K562 (cell line): ENCODE results near the gene SMAD3. TPM values are rescaled to one million over a fixed set of nuclear protein-coding genes. Genes with fewer than 3 reads are reported as not detected.
A peak's percentile ranks its signal among the peaks of the same experiment; 100 is the strongest.

Source experiments
- ATAC-seq: fragments of 200-7000 bp; cut with Tn5 transposase; 3 replicates; pipeline ENCODE4 v1.9.1; 2020; ENCODE audit warnings: moderate library complexity
- BruUV-seq: library from RNA; stranded (reverse); fragments of 400-500 nt; replicated peaks from 2 replicates; lab custom pipeline; 2021; lab: Mats Ljungman, UMichigan
- CTCF ChIA-PET: fragments of 300-600 bp; formaldehyde crosslinking; extraction: SDS; loops from one replicate; lab custom pipeline; 2021; ENCODE audit warnings: low intra/inter-chr PET ratio; lab: Yijun Ruan, JAX
- POLR2A ChIA-PET: fragments of 300-600, 350-650 bp; sonication (Branson Sonifier 250); formaldehyde crosslinking; extraction: SDS; loops from one replicate; lab custom pipeline; 2021; ENCODE audit warnings: antibody characterized with exemption, inconsistent platforms; lab: Yijun Ruan, JAX
- DNase-seq, 4 experiments: peaks; one replicate each; pipeline versions ENCODE4 v3.0.0 to v3.0.0-alpha.2; 2011 to 2018; ENCODE audit warnings: low spot score in 3 of 4, mixed read lengths in 3 of 4; ENCODE audit errors: extremely low read depth in 1 of 4
- FAIRE-seq: peaks from 2 replicates; lab custom pipeline; 2011; peaks lifted over from hg19 to GRCh38; lab: Jason Lieb, UNC
- H2AFZ ChIP-seq: 2 replicates; pipeline ENCODE4 v1.6.0; 2011; ENCODE audit warnings: low read depth, low read length, control low read depth, inconsistent platforms
- H3K27ac ChIP-seq: fragments of 200-600 bp; 3 replicates; pipeline ENCODE4 v1.8.0; 2011; ENCODE audit warnings: low read depth, mild to moderate bottlenecking, control low read depth, inconsistent platforms, low read length, moderate library complexity, mixed read lengths; ENCODE audit errors: extremely low read depth
- H3K27me3 ChIP-seq, 2 experiments: fragments of 300-600 bp in 1 of 2; 2 replicates in 1 of 2; 3 replicates in 1 of 2; pipeline versions ENCODE4 v1.6.0 to v1.8.0; 2011; ENCODE audit warnings: inconsistent platforms in 2 of 2, low read length in 2 of 2, mild to moderate bottlenecking in 1 of 2, mixed read lengths in 1 of 2, moderate library complexity in 1 of 2; ENCODE audit not compliant: control insufficient read depth in 2 of 2, insufficient read depth in 2 of 2
- H3K36me3 ChIP-seq: fragments of 300-600 bp; 3 replicates; pipeline ENCODE4 v1.8.0; 2011; ENCODE audit warnings: mild to moderate bottlenecking, low read length, inconsistent platforms; ENCODE audit not compliant: control insufficient read depth, insufficient read depth
- H3K4me1 ChIP-seq, 2 experiments: fragments of 200-600 bp in 1 of 2; replicated peaks in 1 of 2; 2 replicates in 1 of 2; 3 replicates in 1 of 2; pipeline versions ENCODE4 v1.5.1 to v1.8.0; 2011; ENCODE audit warnings: inconsistent platforms in 2 of 2, low read length in 2 of 2, mild to moderate bottlenecking in 1 of 2, mixed read lengths in 1 of 2, moderate library complexity in 1 of 2; ENCODE audit not compliant: control insufficient read depth in 2 of 2, insufficient read depth in 2 of 2
- H3K4me2 ChIP-seq: 2 replicates; pipeline ENCODE4 v1.6.1; 2011; ENCODE audit warnings: low read length, control low read depth, inconsistent platforms, mixed read lengths; ENCODE audit not compliant: insufficient read depth
- H3K4me3 ChIP-seq: fragments of 200-600 bp; sonication (generic), shearing (Covaris generic); 2 replicates; pipeline ENCODE4 v1.5.1; 2016; ENCODE audit warnings: control low read depth, inconsistent platforms
- H3K79me2 ChIP-seq: fragments of 200-600 bp; 3 replicates; pipeline ENCODE4 v1.8.0; 2011; ENCODE audit warnings: low read length, inconsistent platforms; ENCODE audit not compliant: control insufficient read depth, insufficient read depth
- H3K9ac ChIP-seq, 2 experiments: 2 replicates each; pipeline versions ENCODE4 v1.6.0 to v1.6.1; 2011; ENCODE audit warnings: low read depth in 2 of 2, low read length in 2 of 2, control low read depth in 1 of 2, inconsistent platforms in 1 of 2, mild to moderate bottlenecking in 1 of 2, mixed read lengths in 1 of 2; ENCODE audit not compliant: insufficient read depth in 1 of 2
- H3K9me1 ChIP-seq: one replicate; pipeline ENCODE4 v1.6.0; 2011; ENCODE audit warnings: inconsistent platforms, mild to moderate bottlenecking, low read length, moderate library complexity; ENCODE audit not compliant: control insufficient read depth, insufficient read depth
- H3K9me3 ChIP-seq: replicated peaks from 2 replicates; pipeline ENCODE4 v1.5.1; 2011; ENCODE audit warnings: low read depth, low read length, inconsistent platforms; ENCODE audit not compliant: control insufficient read depth, insufficient read depth
- H4K20me1 ChIP-seq: replicated peaks from 2 replicates; pipeline ENCODE4 v1.6.1; 2011; ENCODE audit warnings: low read length, inconsistent platforms, mixed read lengths; ENCODE audit not compliant: control insufficient read depth, insufficient read depth
- BMI1 ChIP-seq: fragments of 150-350 bp; IDR thresholded peaks from 2 replicates; pipeline ENCODE4 v1.6.1; 2014; ENCODE audit warnings: low read length
- C11orf30 ChIP-seq: fragments of 450-650 bp; IDR thresholded peaks from 2 replicates; pipeline ENCODE4 v1.6.1; 2016; ENCODE audit warnings: low read depth, mild to moderate bottlenecking
- CREB1 ChIP-seq, 2 experiments: sonication (generic) in 1 of 2; formaldehyde crosslinking in 1 of 2; IDR thresholded peaks; 2 replicates each; pipeline versions ENCODE4 v1.6.1 to v1.8.0; 2012 to 2022; ENCODE audit warnings: inconsistent platforms in 1 of 2, mild to moderate bottlenecking in 1 of 2, missing genetic modification reagents in 1 of 2, moderate library complexity in 1 of 2
- FOXM1 ChIP-seq, 2 experiments: fragments of 450-650 bp in 1 of 2; sonication (generic) in 1 of 2; formaldehyde crosslinking in 1 of 2; IDR thresholded peaks; 2 replicates each; pipeline versions ENCODE4 v1.6.1 to v1.9.0; 2017 to 2022; ENCODE audit warnings: low read depth in 2 of 2, mild to moderate bottlenecking in 2 of 2, missing genetic modification reagents in 1 of 2, moderate library complexity in 1 of 2
- HDAC2 ChIP-seq: fragments of 450-650 bp; IDR thresholded peaks from 2 replicates; pipeline ENCODE4 v1.6.1; 2016; ENCODE audit warnings: mild to moderate bottlenecking
- IRF2 ChIP-seq: sonication (generic); formaldehyde crosslinking; IDR thresholded peaks from 2 replicates; pipeline ENCODE4 v1.8.1; 2022; ENCODE audit warnings: mild to moderate bottlenecking, missing genetic modification reagents
- MYNN ChIP-seq, 2 experiments: sonication (generic); formaldehyde crosslinking in 1 of 2; IDR thresholded peaks; 2 replicates each; pipeline versions ENCODE4 v1.5.0 to v1.6.1; 2016 to 2020; ENCODE audit warnings: antibody characterized with exemption in 1 of 2, missing genetic modification reagents in 1 of 2
- RBM34 ChIP-seq: fragments of 200-400 bp; formaldehyde crosslinking; IDR thresholded peaks from 2 replicates; pipeline ENCODE4 v1.6.1; 2018; ENCODE audit warnings: low read length, borderline replicate concordance; ENCODE audit not compliant: insufficient read depth
- SIN3A ChIP-seq, 2 experiments: fragments of 150-350 bp in 1 of 2; IDR thresholded peaks; 2 replicates each; pipeline ENCODE4 v1.6.1; 2011 to 2016; ENCODE audit warnings: borderline replicate concordance in 2 of 2, low read depth in 2 of 2, low read length in 2 of 2, mild to moderate bottlenecking in 2 of 2, moderate library complexity in 2 of 2; ENCODE audit not compliant: control insufficient read depth in 1 of 2
- SLC30A9 ChIP-seq: fragments of 250-450 bp; sonication (Bioruptor Pico); IDR thresholded peaks from 2 replicates; pipeline ENCODE4 v1.8.0; 2022; ENCODE audit warnings: mild to moderate bottlenecking, moderate library complexity
- SMARCC2 ChIP-seq: fragments of 450-650 bp; IDR thresholded peaks from 2 replicates; pipeline ENCODE4 v1.6.1; 2017; ENCODE audit warnings: antibody characterized with exemption, moderate library complexity, mild to moderate bottlenecking, low read depth
- TCF7 ChIP-seq: sonication (generic); IDR thresholded peaks from 2 replicates; pipeline ENCODE4 v1.6.1; 2016; ENCODE audit warnings: antibody characterized with exemption, borderline replicate concordance
- ZNF133 ChIP-seq: fragments of 250-450 bp; sonication (Bioruptor Pico); IDR thresholded peaks from 2 replicates; pipeline ENCODE4 v1.4.0; 2020; ENCODE audit warnings: mild to moderate bottlenecking
- ZNF224 ChIP-seq: sonication (generic); formaldehyde crosslinking; IDR thresholded peaks from 2 replicates; pipeline ENCODE4 v1.8.0; 2022; ENCODE audit warnings: mild to moderate bottlenecking, missing genetic modification reagents
- ZNF280A ChIP-seq: fragments of 450-650 bp; IDR thresholded peaks from 2 replicates; pipeline ENCODE4 v1.6.1; 2018; ENCODE audit warnings: mild to moderate bottlenecking, low read depth; ENCODE audit not compliant: partially characterized antibody
- WGBS: fragments of 100-300 bp; shearing (Covaris generic); methylation state at CpG from one replicate; pipeline ENCODE4 v1.1.6; 2016; ENCODE audit warnings: low coverage, mixed read lengths; ENCODE audit not compliant: insufficient coverage; ENCODE audit errors: missing lambda C conversion rate; 5-methylcytosine and 5-hydroxymethylcytosine counted together
- in situ Hi-C: fragments of 300-500 bp; cut with MboI; formaldehyde crosslinking; loops from 4 replicates; pipeline ENCODE4 v1.15.0; 2018; ENCODE audit warnings: inconsistent platforms, mixed read lengths
- intact Hi-C: fragments of 100-400 bp; cut with micrococcal nuclease; formaldehyde crosslinking; loops from 2 replicates; pipeline ENCODE4 v1.14.2; 2022
- polyA plus RNA-seq, 8 experiments: library from polyadenylated mRNA; depleted of rRNA in 4 of 8; stranded (reverse) in 5 of 8; unstranded in 3 of 8; fragments of >200 nt; fragmentation: Nextera tagmentation in 2 of 8; fragmentation: Illumina TruSeq in 1 of 8; extraction: Ambion mirVana in 2 of 8; extraction: Trizol in 1 of 8; gene quantifications; 2 replicates each; pipeline versions ENCODE4 v1.2.1 to v1.2.3, GENCODE V29; 2011 to 2014; ENCODE audit warnings: inconsistent platforms in 1 of 8, missing spikeins in 1 of 8
- total RNA-seq, 7 experiments: library from RNA; depleted of rRNA in 6 of 7; stranded (reverse); fragments of >200 nt in 6 of 7; fragmentation: Illumina TruSeq in 2 of 7; extraction: Trizol in 2 of 7; gene quantifications; 2 replicates each; pipeline versions ENCODE4 v1.2.1 to v1.2.3, GENCODE V29; 2011 to 2021; ENCODE audit warnings: low replicate concordance in 1 of 7

The SMAD3 gene
- total and polyA plus RNA-seq, 9 of the 15 experiments (the other 6 are each of a cell fraction or from before 2014, with no cell fraction given), result 4.3 to 39.2 (median 11.1) TPM

- TF ChIP-seq BMI1, result no peak
- TF ChIP-seq, all 486 proteins: peak for 0
These were observed 2.9 kb upstream of the SMAD3 start (continued) for GRCh38 chr15:67062369-67062985.

GRCh38 chr15:67063689-67064606 is 1.5 kb upstream of the SMAD3 start:
- 15% methylated on average over 32 of the region's 33 CpGs for WGBS
- BruUV-seq, result no TSS peak
- intact Hi-C loops (loop anchor here (2.0 to 10.0 kb wide), 2 partner anchors 35 to 111 kb away; no protein-coding TSS in a partner anchor), in situ Hi-C loops (no loop called here)
- H4K20me1 ChIP-seq, result no peaks in the 10 kb centered on the region
- CTCF ChIA-PET, result no interaction called here
- FAIRE-seq (peak; percentile 92), DNase-seq (peak; percentile 73 to 92 (median 84)), ATAC-seq (peak; percentile 66)
- H3K36me3 ChIP-seq, result peaks cover under 1% of the 10 kb centered on the region; the same call in 1 of the 3 replicates
- peak overlapping the region; percentile 79; the same call in 1 of the 2 replicates for H3K4me3 ChIP-seq
- peak overlapping the region; percentile 88 for H2AFZ ChIP-seq
- peak overlapping the region; percentile 79 for H3K27ac ChIP-seq
- H3K79me2 ChIP-seq, result peaks cover 31% of the 10 kb centered on the region
- peak overlapping the region; percentile 78 to 89 for H3K9ac ChIP-seq
- no peaks in the 10 kb centered on the region for H3K9me1 ChIP-seq
- H3K27me3 ChIP-seq, result no peaks in the 10 kb centered on the region
- H3K9me3 ChIP-seq, result no peaks in the 10 kb centered on the region
- POLR2A ChIA-PET, result interaction anchor here (0.6 to 2.7 kb wide), 15 partner anchors 9 to 402 kb away, joined by 3 to 11 read pairs (median 3); no protein-coding TSS in a partner anchor
- H3K4me2 ChIP-seq, result peak overlapping the region; percentile 73
- H3K4me1 ChIP-seq, result peaks cover 35 to 42% of the 10 kb centered on the region in 2 experiments
- no peak for TF ChIP-seq ZNF280A
- TF ChIP-seq CREB1 (IDR thresholded peaks at IDR 0.05), result no peak
- TF ChIP-seq CREB1 (CRISPR knock-in tag; IDR thresholded peaks at IDR 0.05), result no peak
- TF ChIP-seq ZNF133 (CRISPR knock-in tag), result no peak
- TF ChIP-seq ZNF224 (CRISPR knock-in tag), result no peak
- TF ChIP-seq C11orf30, result no peak
- TF ChIP-seq HDAC2, result 0 out of 2 replicates have a peak, but pooled peaks have one; percentile 37
- TF ChIP-seq MYNN (IDR thresholded peaks at IDR 0.05), result no peak
- no peak for TF ChIP-seq MYNN (CRISPR knock-in tag; IDR thresholded peaks at IDR 0.05)
- no peak for TF ChIP-seq TCF7
- no peak; the same call in 1 of the 2 replicates for TF ChIP-seq FOXM1 (IDR thresholded peaks at IDR 0.05; ENCODE audit: low read depth)
- no peak for TF ChIP-seq FOXM1 (CRISPR knock-in tag; IDR thresholded peaks at IDR 0.05; ENCODE audit: low read depth)
- TF ChIP-seq SIN3A (IDR thresholded peaks at IDR 0.05; ENCODE audit: borderline replicate concordance in 2 of 2, control insufficient read depth in 1 of 2, low read depth in 2 of 2, low read length in 2 of 2), result peak in 1 of 2 experiments; percentile 29; a peak in 1 of 4 replicates
- no peak for TF ChIP-seq IRF2 (CRISPR knock-in tag)
- no peak for TF ChIP-seq SLC30A9 (CRISPR knock-in tag)
- no peak for TF ChIP-seq SMARCC2
- no peak for TF ChIP-seq RBM34
